ENCODE results near the gene LNX2.
A peak's percentile ranks its signal among the peaks of the same experiment; 100 is the strongest.

Gene LNX2

GRCh38 chr13:27650312-27650711, 30.0 kb upstream of the LNX2 start:
- TF ChIP-seq, protein P1, sequence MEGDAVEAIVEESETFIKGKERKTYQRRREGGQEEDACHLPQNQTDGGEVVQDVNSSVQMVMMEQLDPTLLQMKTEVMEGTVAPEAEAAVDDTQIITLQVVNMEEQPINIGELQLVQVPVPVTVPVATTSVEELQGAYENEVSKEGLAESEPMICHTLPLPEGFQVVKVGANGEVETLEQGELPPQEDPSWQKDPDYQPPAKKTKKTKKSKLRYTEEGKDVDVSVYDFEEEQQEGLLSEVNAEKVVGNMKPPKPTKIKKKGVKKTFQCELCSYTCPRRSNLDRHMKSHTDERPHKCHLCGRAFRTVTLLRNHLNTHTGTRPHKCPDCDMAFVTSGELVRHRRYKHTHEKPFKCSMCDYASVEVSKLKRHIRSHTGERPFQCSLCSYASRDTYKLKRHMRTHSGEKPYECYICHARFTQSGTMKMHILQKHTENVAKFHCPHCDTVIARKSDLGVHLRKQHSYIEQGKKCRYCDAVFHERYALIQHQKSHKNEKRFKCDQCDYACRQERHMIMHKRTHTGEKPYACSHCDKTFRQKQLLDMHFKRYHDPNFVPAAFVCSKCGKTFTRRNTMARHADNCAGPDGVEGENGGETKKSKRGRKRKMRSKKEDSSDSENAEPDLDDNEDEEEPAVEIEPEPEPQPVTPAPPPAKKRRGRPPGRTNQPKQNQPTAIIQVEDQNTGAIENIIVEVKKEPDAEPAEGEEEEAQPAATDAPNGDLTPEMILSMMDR (IDR thresholded peaks at IDR 0.05; ENCODE audit: insufficient read depth, missing control alignments): no peak
- FAIRE-seq (no peak), DNase-seq (ENCODE audit: insufficient read length, low spot score) (no peak)

GRCh38 chr13:27644302-27644701, 24.0 kb upstream of the LNX2 start:
- TF ChIP-seq, protein P1 (IDR thresholded peaks at IDR 0.05; ENCODE audit: insufficient read depth, missing control alignments): no peak
- DNase-seq (ENCODE audit: insufficient read length, low spot score): no peak
- peak; percentile 81 for FAIRE-seq

DNA sequence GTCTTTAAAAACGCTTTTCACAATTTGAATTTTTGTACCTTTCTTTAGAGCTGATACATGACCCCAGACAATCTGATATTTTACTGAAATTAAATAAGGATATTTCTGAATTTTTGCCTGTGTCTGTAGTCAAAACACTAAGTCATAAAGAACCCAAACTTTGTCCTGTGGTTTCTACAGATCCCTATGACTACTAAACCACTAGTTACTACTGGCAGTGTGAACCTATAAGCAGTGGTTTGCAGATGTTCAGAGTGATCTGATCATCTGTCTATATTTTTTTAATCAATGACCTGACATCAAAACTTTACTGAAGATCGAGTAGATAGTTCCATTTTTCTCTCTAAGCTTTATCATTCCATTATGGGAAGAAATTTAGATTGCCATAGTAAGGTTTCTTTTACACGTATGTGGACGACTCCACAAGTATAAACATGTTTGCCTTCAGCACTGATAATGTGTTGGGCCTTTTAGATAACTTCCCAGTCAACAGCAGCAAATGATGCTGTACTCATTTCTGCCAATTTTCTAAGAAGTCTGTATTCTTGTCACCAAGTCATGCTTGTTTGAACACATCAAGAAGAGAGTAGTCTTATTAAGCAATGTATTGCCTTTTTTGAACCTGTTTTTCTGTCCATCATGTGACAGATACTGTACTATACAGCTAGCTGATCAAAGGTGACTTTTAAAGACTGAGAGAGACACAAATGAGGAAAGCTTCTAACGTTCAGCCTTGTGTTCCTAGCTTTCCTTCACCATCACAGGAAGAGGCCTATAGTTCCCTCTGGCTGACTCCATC, 23.2 kb upstream of the LNX2 start:
- TF ChIP-seq, protein P1 (IDR thresholded peaks at IDR 0.05; ENCODE audit: insufficient read depth, missing control alignments): no peak
- DNase-seq (ENCODE audit: insufficient read length, low spot score) (no peak), FAIRE-seq (no peak)

GRCh38 chr13:27641711-27642502, 21.6 kb upstream of the LNX2 start:
- FAIRE-seq (no peak), DNase-seq (ENCODE audit: insufficient read length, low spot score) (no peak)
- TF ChIP-seq, protein P1 (IDR thresholded peaks at IDR 0.05; ENCODE audit: insufficient read depth, missing control alignments): no peak

DNA sequence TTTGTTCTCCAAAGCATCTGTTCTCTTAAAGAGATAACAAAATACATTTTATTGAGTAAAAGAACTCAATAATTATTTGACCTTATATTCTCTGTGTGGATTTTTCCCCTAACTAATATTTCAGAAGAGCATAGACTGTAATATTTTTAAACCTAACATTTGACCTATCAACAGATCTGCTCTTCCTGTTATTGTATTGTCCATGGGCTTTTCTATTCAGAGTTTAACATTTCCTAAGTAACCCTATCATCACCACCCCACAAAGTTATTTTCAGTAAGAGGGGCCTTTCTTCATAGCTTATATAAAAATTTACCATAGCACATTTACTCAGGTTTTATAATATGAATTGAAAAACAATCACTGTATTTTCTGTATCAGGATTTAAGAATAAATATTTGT, 18.9 kb upstream of the LNX2 start:
- TF ChIP-seq, protein P1 (IDR thresholded peaks at IDR 0.05; ENCODE audit: insufficient read depth, missing control alignments): no peak
- no peak for DNase-seq (ENCODE audit: insufficient read length, low spot score)
- FAIRE-seq: no peak

- no peak for DNase-seq (ENCODE audit: insufficient read length, low spot score)
- FAIRE-seq: no peak
- TF ChIP-seq, protein P1 (IDR thresholded peaks at IDR 0.05; ENCODE audit: insufficient read depth, missing control alignments): no peak
Measured at GRCh38 chr13:27638521-27638920, 18.2 kb upstream of the LNX2 start.

GRCh38 chr13:27638001-27638400, 17.7 kb upstream of the LNX2 start:
- FAIRE-seq (no peak), DNase-seq (ENCODE audit: insufficient read length, low spot score) (no peak)
- TF ChIP-seq, protein P1 (IDR thresholded peaks at IDR 0.05; ENCODE audit: insufficient read depth, missing control alignments): no peak
